ENCODE measurements around the gene DLL4. TPM values are rescaled to one million over a fixed set of nuclear protein-coding genes. Genes with fewer than 3 reads are reported as not detected.

The DLL4 gene
- total and polyA plus RNA-seq, 2 experiments from 2014 or later: not detected

- in situ Hi-C loops (cut with MboI): no loop called here
- Histone ChIP-seq H3K4me3 (no peak overlapping the region), H3K4me1 (ENCODE audit: insufficient read depth) (peaks cover 25% of the 10 kb centered on the region), H3K9me2 (ENCODE audit: insufficient read depth) (no peaks in the 10 kb centered on the region), H3F3A (ENCODE audit: insufficient read depth) (peaks cover 9% of the 10 kb centered on the region; the same call in 1 of the 2 replicates), H2AFZ (no peak overlapping the region), H3K27me3 (replicated peaks; ENCODE audit: insufficient read depth) (no peaks in the 10 kb centered on the region), H3K4me2 (ENCODE audit: unreplicated experiment) (no peak overlapping the region), H3K27ac (no peak overlapping the region), H3K79me2 (ENCODE audit: insufficient read depth) (peaks cover 32% of the 10 kb centered on the region), H3K9me3 (ENCODE audit: low read depth) (no peaks in the 10 kb centered on the region), H4K20me1 (ENCODE audit: insufficient read depth) (no peaks in the 10 kb centered on the region; the same call in 1 of the 2 replicates), H3K9ac (no peak overlapping the region), H3K36me3 (ENCODE audit: low read depth) (peaks cover 19% of the 10 kb centered on the region; the same call in 1 of the 2 replicates)
- TF ChIP-seq EZH2 (IDR thresholded peaks at IDR 0.05; ENCODE audit: insufficient read depth, poor library complexity, severe bottlenecking) (no peak), EZH2phosphoT487 (IDR thresholded peaks at IDR 0.05; ENCODE audit: insufficient read depth, low read depth) (no peak)
- 88 to 92% methylated on average over 6 of the region's 6 CpGs for WGBS, 2 experiments (ENCODE audit: low coverage in 1 of 2, low lambda C conversion rate in 2 of 2, missing lambda C conversion rate in 2 of 2)
- no peak for DNase-seq
These were observed 29.0 kb downstream of the DLL4 start for GRCh38 chr15:40958146-40958545.

GRCh38 chr15:40958723-40959122 is 29.6 kb downstream of the DLL4 start:
- Histone ChIP-seq H3F3A (ENCODE audit: insufficient read depth) (peaks cover 9% of the 10 kb centered on the region; the same call in 1 of the 2 replicates), H2AFZ (no peak overlapping the region), H3K4me3 (no peak overlapping the region), H3K4me2 (ENCODE audit: unreplicated experiment) (no peak overlapping the region), H3K9ac (no peak overlapping the region), H3K27me3 (replicated peaks; ENCODE audit: insufficient read depth) (no peaks in the 10 kb centered on the region), H3K27ac (no peak overlapping the region), H3K4me1 (ENCODE audit: insufficient read depth) (peaks cover 25% of the 10 kb centered on the region), H3K79me2 (ENCODE audit: insufficient read depth) (peaks cover 27% of the 10 kb centered on the region), H4K20me1 (ENCODE audit: insufficient read depth) (no peaks in the 10 kb centered on the region; the same call in 1 of the 2 replicates), H3K36me3 (ENCODE audit: low read depth) (peaks cover 19% of the 10 kb centered on the region; the same call in 1 of the 2 replicates), H3K9me3 (ENCODE audit: low read depth) (no peaks in the 10 kb centered on the region), H3K9me2 (ENCODE audit: insufficient read depth) (no peaks in the 10 kb centered on the region)
- WGBS, 2 experiments (ENCODE audit: low coverage in 1 of 2, low lambda C conversion rate in 2 of 2, missing lambda C conversion rate in 2 of 2): 90 to 94% methylated on average over 8 of the region's 8 CpGs
- TF ChIP-seq EZH2 (IDR thresholded peaks at IDR 0.05; ENCODE audit: insufficient read depth, poor library complexity, severe bottlenecking) (no peak), EZH2phosphoT487 (IDR thresholded peaks at IDR 0.05; ENCODE audit: insufficient read depth, low read depth) (no peak)
- DNase-seq: no peak
- in situ Hi-C loops (cut with MboI): no loop called here

- Histone ChIP-seq H3K4me1 (ENCODE audit: insufficient read depth) (peaks cover 25% of the 10 kb centered on the region), H3K9me2 (ENCODE audit: insufficient read depth) (no peaks in the 10 kb centered on the region), H2AFZ (no peak overlapping the region), H3F3A (ENCODE audit: insufficient read depth) (peaks cover 9% of the 10 kb centered on the region; the same call in 1 of the 2 replicates), H3K9ac (no peak overlapping the region), H3K27ac (no peak overlapping the region), H3K4me2 (ENCODE audit: unreplicated experiment) (no peak overlapping the region), H3K36me3 (ENCODE audit: low read depth) (peaks cover 19% of the 10 kb centered on the region; the same call in 1 of the 2 replicates), H3K9me3 (ENCODE audit: low read depth) (no peaks in the 10 kb centered on the region), H3K4me3 (no peak overlapping the region), H3K79me2 (ENCODE audit: insufficient read depth) (peaks cover 19% of the 10 kb centered on the region), H4K20me1 (ENCODE audit: insufficient read depth) (no peaks in the 10 kb centered on the region; the same call in 1 of the 2 replicates), H3K27me3 (replicated peaks; ENCODE audit: insufficient read depth) (no peaks in the 10 kb centered on the region)
- TF ChIP-seq EZH2 (IDR thresholded peaks at IDR 0.05; ENCODE audit: insufficient read depth, poor library complexity, severe bottlenecking): no peak
- no peak for TF ChIP-seq EZH2phosphoT487 (IDR thresholded peaks at IDR 0.05; ENCODE audit: insufficient read depth, low read depth)
- 72 to 75% methylated on average over 22 of the region's 22 CpGs for WGBS, 2 experiments (ENCODE audit: low coverage in 1 of 2, low lambda C conversion rate in 2 of 2, missing lambda C conversion rate in 2 of 2)
- no peak for DNase-seq
- in situ Hi-C loops (cut with MboI): no loop called here
These were observed 30.4 kb downstream of the DLL4 start for GRCh38 chr15:40959331-40960141.

- in situ Hi-C loops (cut with MboI): no loop called here
- H3K4me1 ChIP-seq (ENCODE audit: insufficient read depth): peaks cover 18% of the 10 kb centered on the region
- peaks cover 9% of the 10 kb centered on the region; the same call in 1 of the 2 replicates for H3F3A ChIP-seq (ENCODE audit: insufficient read depth)
- no peak overlapping the region for H3K9ac ChIP-seq
- H2AFZ ChIP-seq: no peak overlapping the region
- 86 to 93% methylated on average over 16 of the region's 16 CpGs for WGBS, 2 experiments (ENCODE audit: low coverage in 1 of 2, low lambda C conversion rate in 2 of 2, missing lambda C conversion rate in 2 of 2)
- DNase-seq: no peak
- no peak overlapping the region for H3K4me3 ChIP-seq
- H3K4me2 ChIP-seq (ENCODE audit: unreplicated experiment): no peak overlapping the region
- H4K20me1 ChIP-seq (ENCODE audit: insufficient read depth): no peaks in the 10 kb centered on the region; the same call in 1 of the 2 replicates
- H3K27ac ChIP-seq: no peak overlapping the region
- TF ChIP-seq EZH2phosphoT487 (IDR thresholded peaks at IDR 0.05; ENCODE audit: insufficient read depth, low read depth) (no peak), EZH2 (IDR thresholded peaks at IDR 0.05; ENCODE audit: insufficient read depth, poor library complexity, severe bottlenecking) (no peak)
- peaks cover 19% of the 10 kb centered on the region; the same call in 1 of the 2 replicates for H3K36me3 ChIP-seq (ENCODE audit: low read depth)
- H3K27me3 ChIP-seq (replicated peaks; ENCODE audit: insufficient read depth): no peaks in the 10 kb centered on the region
- no peaks in the 10 kb centered on the region for H3K9me2 ChIP-seq (ENCODE audit: insufficient read depth)
- peaks cover 11% of the 10 kb centered on the region for H3K79me2 ChIP-seq (ENCODE audit: insufficient read depth)
- H3K9me3 ChIP-seq (ENCODE audit: low read depth): no peaks in the 10 kb centered on the region
These were observed 31.2 kb downstream of the DLL4 start for GRCh38 chr15:40960151-40960885.

Measured in GM23248 (cell line).